Keratinocyte (primary cell): ENCODE measurements around the gene CACNA1E. TPM values are rescaled to one million over a fixed set of nuclear protein-coding genes. Genes with fewer than 3 reads are reported as not detected.

Source experiments
- DNase-seq: peaks from one replicate; pipeline ENCODE4 v3.0.0-alpha.2; 2011; ENCODE audit warnings: low read depth, missing footprints, low spot score
- FAIRE-seq: peaks from 2 replicates; lab custom pipeline; 2011; peaks lifted over from hg19 to GRCh38; lab: Jason Lieb, UNC
- H2AFZ ChIP-seq: 2 replicates; pipeline ENCODE4 v1.6.0; 2012; ENCODE audit warnings: low read length, control low read depth, inconsistent platforms; ENCODE audit not compliant: control insufficient read depth
- H3K27ac ChIP-seq: 2 replicates; pipeline ENCODE4 v1.5.1; 2011; ENCODE audit warnings: low read length; ENCODE audit not compliant: control insufficient read depth, insufficient read depth
- H3K27me3 ChIP-seq: 3 replicates; pipeline ENCODE4 v1.6.0; 2011; ENCODE audit warnings: low read length; ENCODE audit not compliant: control insufficient read depth, insufficient read depth; ENCODE audit errors: extremely low read depth
- H3K36me3 ChIP-seq, 2 experiments: 2 replicates in 1 of 2; 3 replicates in 1 of 2; pipeline ENCODE4 v1.5.1; 2011; ENCODE audit warnings: low read length in 2 of 2, mild to moderate bottlenecking in 1 of 2; ENCODE audit not compliant: control insufficient read depth in 2 of 2, insufficient read depth in 2 of 2; ENCODE audit errors: extremely low read depth in 1 of 2
- H3K4me1 ChIP-seq: 3 replicates; pipeline ENCODE4 v1.5.1; 2011; ENCODE audit warnings: low read length; ENCODE audit not compliant: control insufficient read depth, insufficient read depth; ENCODE audit errors: extremely low read depth
- H3K4me2 ChIP-seq: 3 replicates; pipeline ENCODE4 v1.6.0; 2011; ENCODE audit warnings: low read depth, low read length; ENCODE audit not compliant: control insufficient read depth, insufficient read depth; ENCODE audit errors: extremely low read depth
- H3K4me3 ChIP-seq, 3 experiments: fragments of 200-600 bp in 1 of 3; sonication (generic) in 1 of 3; 2 replicates in 2 of 3; 3 replicates in 1 of 3; pipeline ENCODE4 v1.5.1; 2011 to 2016; ENCODE audit warnings: low read length in 3 of 3, mild to moderate bottlenecking in 3 of 3, control low read depth in 2 of 3, inconsistent platforms in 1 of 3, low read depth in 1 of 3, mixed read lengths in 1 of 3, mixed run types in 1 of 3, moderate library complexity in 1 of 3; ENCODE audit not compliant: control insufficient read depth in 2 of 3, insufficient read depth in 2 of 3; ENCODE audit errors: extremely low read depth in 1 of 3
- H3K79me2 ChIP-seq: 2 replicates; pipeline ENCODE4 v1.6.0; 2012; ENCODE audit warnings: low read length; ENCODE audit not compliant: control insufficient read depth, insufficient read depth
- H3K9ac ChIP-seq: 3 replicates; pipeline ENCODE4 v1.6.0; 2011; ENCODE audit warnings: low read length; ENCODE audit not compliant: control insufficient read depth, insufficient read depth; ENCODE audit errors: extremely low read depth
- H3K9me1 ChIP-seq: 3 replicates; pipeline ENCODE4 v1.6.0; 2011; ENCODE audit warnings: low read length; ENCODE audit not compliant: control insufficient read depth, insufficient read depth; ENCODE audit errors: extremely low read depth
- H3K9me3 ChIP-seq: 2 replicates; pipeline ENCODE4 v1.5.1; 2012; ENCODE audit warnings: low read depth, low read length; ENCODE audit not compliant: control insufficient read depth
- H4K20me1 ChIP-seq: 3 replicates; pipeline ENCODE4 v1.6.0; 2011; ENCODE audit warnings: low read length; ENCODE audit not compliant: control insufficient read depth, insufficient read depth; ENCODE audit errors: extremely low read depth
- CTCF ChIP-seq, 3 experiments: IDR thresholded peaks in 1 of 3; conservative IDR thresholded peaks in 1 of 3; optimal IDR thresholded peaks in 1 of 3; 2 replicates in 2 of 3; 3 replicates in 1 of 3; pipeline versions ENCODE3 to v1.5.1; 2011; ENCODE audit warnings: low read length in 3 of 3, mild to moderate bottlenecking in 3 of 3, moderate library complexity in 2 of 3, control low read depth in 1 of 3, inconsistent platforms in 1 of 3; ENCODE audit not compliant: insufficient read depth in 2 of 3; ENCODE audit errors: extremely low read depth in 1 of 3
- EZH2 ChIP-seq: IDR thresholded peaks from one replicate; pipeline ENCODE4 v1.6.1; 2012; ENCODE audit warnings: inconsistent platforms, mild to moderate bottlenecking, low read length, moderate library complexity
- dilution Hi-C: fragments of 300-500 bp; cut with MboI; formaldehyde crosslinking; loops from one replicate; pipeline ENCODE4 v1.7.0; 2020; ENCODE audit warnings: low sequenced_read_pairs; ENCODE audit not compliant: extremely low pct_ligation_motif_present
- polyA plus RNA-seq, 5 experiments: library from polyadenylated mRNA; depleted of rRNA in 3 of 5; stranded (reverse) in 3 of 5; stranded (forward) in 1 of 5; unstranded in 1 of 5; fragments of >200 nt; gene quantifications; 1 replicate in 1 of 5; 2 replicates in 3 of 5; 3 replicates in 1 of 5; pipeline versions ENCODE4 v1.2.1 to v1.2.3, GENCODE V29; 2011 to 2012; ENCODE audit warnings: missing spikeins in 2 of 5, low read depth in 1 of 5, low replicate concordance in 1 of 5

The CACNA1E gene
- polyA plus RNA-seq, 1 donor (not counting 4 experiments of a cell fraction or from before 2014, with no cell fraction given), result not detected

DNA sequence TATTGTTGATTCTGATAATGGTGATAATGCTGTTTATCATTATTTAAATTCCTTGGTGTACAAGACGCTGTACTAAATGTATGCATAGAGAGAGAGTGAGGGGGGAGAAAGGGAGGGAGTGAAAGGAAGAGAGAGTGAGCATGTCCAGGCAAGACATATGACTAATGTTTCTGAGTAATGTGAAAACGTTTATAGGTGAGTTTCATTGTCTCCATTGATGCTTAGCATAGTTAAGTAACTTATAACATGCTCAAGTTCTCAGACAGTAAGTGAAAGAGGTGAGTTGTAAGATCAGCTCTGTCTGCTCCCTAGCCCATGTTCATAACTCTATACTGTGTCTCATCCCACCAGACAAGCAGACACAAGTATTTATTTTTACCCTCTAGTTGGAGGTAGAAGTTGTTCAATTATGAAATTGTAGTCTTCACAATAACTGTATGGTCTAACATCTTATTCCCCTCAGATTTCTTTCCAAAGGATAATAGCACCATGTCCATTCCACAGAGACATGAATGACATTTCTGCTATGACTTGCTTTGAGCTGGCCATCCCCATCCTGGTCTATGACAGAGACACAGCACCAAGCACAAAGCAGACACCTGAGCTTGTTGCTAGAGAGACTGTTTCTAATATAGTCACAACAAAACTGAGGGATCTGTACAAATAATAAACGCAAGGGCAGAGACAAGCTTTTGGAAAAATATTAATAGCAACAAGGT lies 285.1 kb downstream of the CACNA1E start:
- H3K27ac ChIP-seq, result peak overlapping the region; percentile 78
- H3K4me3 ChIP-seq, result peak overlapping the region in 2 of 3 experiments; percentile 1 to 2
- H3K4me1 ChIP-seq, result peaks cover 40% of the 10 kb centered on the region
- DNase-seq (peak; percentile 80), FAIRE-seq (peak; percentile 98)
- H3K36me3 ChIP-seq, result no peaks in the 10 kb centered on the region
- H3K9me3 ChIP-seq, result no peaks in the 10 kb centered on the region
- no peak overlapping the region for H2AFZ ChIP-seq
- no peaks in the 10 kb centered on the region for H3K9me1 ChIP-seq
- dilution Hi-C loops, result no loop called here
- TF ChIP-seq EZH2 (no peak), CTCF (optimal IDR thresholded peaks at IDR 0.05 in 1 of 3, IDR thresholded peaks at IDR 0.05 in 1 of 3, conservative IDR thresholded peaks at IDR 0.05 in 1 of 3; ENCODE audit: extremely low read depth in 1 of 3, insufficient read depth in 2 of 3, low read length in 3 of 3) (no peak)
- no peaks in the 10 kb centered on the region for H3K27me3 ChIP-seq
- peak overlapping the region; percentile 64 for H3K4me2 ChIP-seq
- H3K79me2 ChIP-seq, result no peaks in the 10 kb centered on the region
- peak overlapping the region; percentile 10 for H3K9ac ChIP-seq
- H4K20me1 ChIP-seq, result no peaks in the 10 kb centered on the region

GRCh38 chr1:181768930-181769280 lies 285.6 kb downstream of the CACNA1E start:
- H3K9me1 ChIP-seq, result no peaks in the 10 kb centered on the region
- TF ChIP-seq EZH2 (no peak), CTCF (optimal IDR thresholded peaks at IDR 0.05 in 1 of 3, IDR thresholded peaks at IDR 0.05 in 1 of 3, conservative IDR thresholded peaks at IDR 0.05 in 1 of 3; ENCODE audit: extremely low read depth in 1 of 3, insufficient read depth in 2 of 3, low read length in 3 of 3) (no peak)
- peak overlapping the region in 2 of 3 experiments; percentile 1 to 2 for H3K4me3 ChIP-seq
- dilution Hi-C loops, result no loop called here
- H3K27me3 ChIP-seq, result no peaks in the 10 kb centered on the region
- H3K36me3 ChIP-seq, result no peaks in the 10 kb centered on the region
- peak; percentile 89 for FAIRE-seq
- H3K27ac ChIP-seq, result peak overlapping the region; percentile 78
- H3K9ac ChIP-seq, result peak overlapping the region; percentile 10
- H2AFZ ChIP-seq, result peak overlapping the region; percentile 4
- H3K79me2 ChIP-seq, result no peaks in the 10 kb centered on the region
- H4K20me1 ChIP-seq, result no peaks in the 10 kb centered on the region
- H3K9me3 ChIP-seq, result no peaks in the 10 kb centered on the region
- peak overlapping the region; percentile 64 for H3K4me2 ChIP-seq
- H3K4me1 ChIP-seq, result peaks cover 35% of the 10 kb centered on the region
- DNase-seq, result peak; percentile 48
